ENCODE measurements around the gene SEPTIN2.

Gene SEPTIN2

GRCh38 chr2:241310917-241311566, 4.7 kb upstream of the SEPTIN2 start:
- Histone ChIP-seq H3K4me2 (ENCODE audit: insufficient read depth, low read length) (peak overlapping the region; percentile 35), H4K20me1 (ENCODE audit: insufficient read depth, low read length) (peaks cover 46% of the 10 kb centered on the region), H3K4me3 (ENCODE audit: low read depth in 1 of 2, low read length in 2 of 2) (no peak overlapping the region), H3K9me3 (ENCODE audit: insufficient read depth, low read length, severe bottlenecking) (no peaks in the 10 kb centered on the region), H3K36me3 (ENCODE audit: insufficient read depth, low read length) (peaks cover 14% of the 10 kb centered on the region), H3K27ac (ENCODE audit: low read length) (no peak overlapping the region), H3K27me3 (ENCODE audit: insufficient read depth, low read length, poor library complexity) (no peaks in the 10 kb centered on the region), H2AFZ (ENCODE audit: low read depth, low read length) (no peak overlapping the region), H3K79me2 (ENCODE audit: insufficient read depth, low read length) (peaks cover 96% of the 10 kb centered on the region), H3K9ac (ENCODE audit: low read depth, low read length) (no peak overlapping the region; the same call in 1 of the 2 replicates), H3K4me1 (ENCODE audit: insufficient read depth, low read length) (peaks cover 59% of the 10 kb centered on the region)
- TF ChIP-seq CTCF (IDR thresholded peaks at IDR 0.05; ENCODE audit: borderline replicate concordance, extremely low read depth, low read length, poor library complexity, severe bottlenecking) = no peak
- TF ChIP-seq EZH2 (IDR thresholded peaks at IDR 0.05; ENCODE audit: borderline replicate concordance, low read depth, low read length, severe bottlenecking) = no peak
- DNase-seq = no peak
- no peak for ATAC-seq (ENCODE audit: insufficient read depth, low read depth)

- H3K4me1 ChIP-seq (ENCODE audit: insufficient read depth, low read length) = peaks cover 64% of the 10 kb centered on the region
- no peak for ATAC-seq (ENCODE audit: insufficient read depth, low read depth)
- no peak for DNase-seq
- peaks cover 14% of the 10 kb centered on the region for H3K36me3 ChIP-seq (ENCODE audit: insufficient read depth, low read length)
- peaks cover 96% of the 10 kb centered on the region for H3K79me2 ChIP-seq (ENCODE audit: insufficient read depth, low read length)
- no peak overlapping the region for H2AFZ ChIP-seq (ENCODE audit: low read depth, low read length)
- peaks cover 52% of the 10 kb centered on the region for H4K20me1 ChIP-seq (ENCODE audit: insufficient read depth, low read length)
- H3K9me3 ChIP-seq (ENCODE audit: insufficient read depth, low read length, severe bottlenecking) = no peaks in the 10 kb centered on the region
- no peaks in the 10 kb centered on the region for H3K27me3 ChIP-seq (ENCODE audit: insufficient read depth, low read length, poor library complexity)
- peak overlapping the region; percentile 67; the same call in 1 of the 2 replicates for H3K4me2 ChIP-seq (ENCODE audit: insufficient read depth, low read length)
- no peak overlapping the region for H3K4me3 ChIP-seq (ENCODE audit: low read depth in 1 of 2, low read length in 2 of 2)
- no peak overlapping the region for H3K27ac ChIP-seq (ENCODE audit: low read length)
- no peak overlapping the region; the same call in 1 of the 2 replicates for H3K9ac ChIP-seq (ENCODE audit: low read depth, low read length)
- no peak for TF ChIP-seq EZH2 (IDR thresholded peaks at IDR 0.05; ENCODE audit: borderline replicate concordance, low read depth, low read length, severe bottlenecking)
- TF ChIP-seq CTCF (IDR thresholded peaks at IDR 0.05; ENCODE audit: borderline replicate concordance, extremely low read depth, low read length, poor library complexity, severe bottlenecking) = no peak
Measured at GRCh38 chr2:241312082-241312481, 3.6 kb upstream of the SEPTIN2 start.

GRCh38 chr2:241313543-241314095, 2.1 kb upstream of the SEPTIN2 start:
- peaks cover 46% of the 10 kb centered on the region for H4K20me1 ChIP-seq (ENCODE audit: insufficient read depth, low read length)
- no peaks in the 10 kb centered on the region for H3K9me3 ChIP-seq (ENCODE audit: insufficient read depth, low read length, severe bottlenecking)
- H3K4me2 ChIP-seq (ENCODE audit: insufficient read depth, low read length) = peak overlapping the region; percentile 67
- no peak for DNase-seq
- ATAC-seq (ENCODE audit: insufficient read depth, low read depth) = no peak
- peak overlapping the region in 1 of 2 experiments; percentile 88; a peak in 2 of 4 replicates for H3K4me3 ChIP-seq (ENCODE audit: low read depth in 1 of 2, low read length in 2 of 2)
- peaks cover 16% of the 10 kb centered on the region for H3K36me3 ChIP-seq (ENCODE audit: insufficient read depth, low read length)
- no peak overlapping the region for H3K27ac ChIP-seq (ENCODE audit: low read length)
- peaks cover 78% of the 10 kb centered on the region for H3K4me1 ChIP-seq (ENCODE audit: insufficient read depth, low read length)
- no peak overlapping the region for H2AFZ ChIP-seq (ENCODE audit: low read depth, low read length)
- H3K79me2 ChIP-seq (ENCODE audit: insufficient read depth, low read length) = peaks cover 96% of the 10 kb centered on the region
- peak overlapping the region; percentile 82; the same call in 1 of the 2 replicates for H3K9ac ChIP-seq (ENCODE audit: low read depth, low read length)
- H3K27me3 ChIP-seq (ENCODE audit: insufficient read depth, low read length, poor library complexity) = no peaks in the 10 kb centered on the region
- no peak for TF ChIP-seq EZH2 (IDR thresholded peaks at IDR 0.05; ENCODE audit: borderline replicate concordance, low read depth, low read length, severe bottlenecking)
- TF ChIP-seq CTCF (IDR thresholded peaks at IDR 0.05; ENCODE audit: borderline replicate concordance, extremely low read depth, low read length, poor library complexity, severe bottlenecking) = no peak
